ENCODE data around the gene DLL1.
"Not testable (repeated sequence)": the region's sequence is repeated elsewhere in the genome, so short reads cannot be mapped to it uniquely, and the experiment has no call there.

Gene DLL1

GRCh38 chr6:170290296-170291128 is at the start of gene DLL1:
TSS of gene DLL1 (minus strand) at chr6:170291078. CDS start at chr6:170290139, 939 bp downstream.
- DNase-seq: peak in 1 of 2 donors; percentile 59

GRCh38 chr6:170335199-170335598 is 44.3 kb upstream of the DLL1 start:
- DNase-seq: not testable (repeated sequence)

GRCh38 chr6:170329321-170329720 is 38.4 kb upstream of the DLL1 start:
- DNase-seq: no peak

- DNase-seq: peak in 1 of 2 donors; percentile 33
Measured at GRCh38 chr6:170317718-170318117, 26.8 kb upstream of the DLL1 start.

- DNase-seq: no peak
Measured at GRCh38 chr6:170317076-170317475, 26.2 kb upstream of the DLL1 start.

- no peak for DNase-seq
Measured at GRCh38 chr6:170316071-170316470, 25.2 kb upstream of the DLL1 start.

GRCh38 chr6:170314983-170315382 is 24.1 kb upstream of the DLL1 start:
- DNase-seq: no peak

GRCh38 chr6:170313716-170314295 is 22.9 kb upstream of the DLL1 start:
- DNase-seq: no peak

- DNase-seq: no peak
Measured at GRCh38 chr6:170312876-170313275, 22.0 kb upstream of the DLL1 start.

- DNase-seq: no peak
Measured at GRCh38 chr6:170311696-170312095, 20.8 kb upstream of the DLL1 start.

GRCh38 chr6:170308761-170309160 is 17.9 kb upstream of the DLL1 start:
- no peak for DNase-seq

- no peak for DNase-seq
Measured at GRCh38 chr6:170307080-170307545, 16.2 kb upstream of the DLL1 start.

- peak; percentile 86 to 90 for DNase-seq
Measured at GRCh38 chr6:170306324-170307079, 15.6 kb upstream of the DLL1 start, which contains the start of gene FAM120B. TSS of gene FAM120B (plus strand) at chr6:170306758. CDS start at chr6:170317391, 10,633 bp downstream.

- no peak for DNase-seq
Measured at GRCh38 chr6:170305805-170306323, 15.0 kb upstream of the DLL1 start.

GRCh38 chr6:170301184-170301583 is 10.3 kb upstream of the DLL1 start:
- no peak for DNase-seq

GRCh38 chr6:170298688-170299087 is 7.8 kb upstream of the DLL1 start:
- no peak for DNase-seq

GRCh38 chr6:170297576-170298330 is 6.9 kb upstream of the DLL1 start:
- DNase-seq: no peak

GRCh38 chr6:170296746-170297575 is 6.1 kb upstream of the DLL1 start:
- DNase-seq: no peak

- no peak for DNase-seq
Measured at GRCh38 chr6:170296423-170296745, 5.5 kb upstream of the DLL1 start.

GRCh38 chr6:170295510-170296422 is 4.9 kb upstream of the DLL1 start:
- DNase-seq: peak in 1 of 2 donors; percentile 67

All from bone marrow (tissue), 2 donors.